GM18517 (cell line): ENCODE results near the gene LANCL2.
A peak's percentile ranks its signal among the peaks of the same experiment; 100 is the strongest.
"Not testable (repeated sequence)": the region's sequence is repeated elsewhere in the genome, so short reads cannot be mapped to it uniquely, and the experiment has no call there.

Source experiments
- ATAC-seq: cut with Tn5 transposase; IDR thresholded peaks from one replicate; pipeline ENCODE4 v1.9.1; 2021; ENCODE audit warnings: mild to moderate bottlenecking, moderate library complexity; ENCODE audit not compliant: unreplicated experiment

Gene LANCL2

DNA sequence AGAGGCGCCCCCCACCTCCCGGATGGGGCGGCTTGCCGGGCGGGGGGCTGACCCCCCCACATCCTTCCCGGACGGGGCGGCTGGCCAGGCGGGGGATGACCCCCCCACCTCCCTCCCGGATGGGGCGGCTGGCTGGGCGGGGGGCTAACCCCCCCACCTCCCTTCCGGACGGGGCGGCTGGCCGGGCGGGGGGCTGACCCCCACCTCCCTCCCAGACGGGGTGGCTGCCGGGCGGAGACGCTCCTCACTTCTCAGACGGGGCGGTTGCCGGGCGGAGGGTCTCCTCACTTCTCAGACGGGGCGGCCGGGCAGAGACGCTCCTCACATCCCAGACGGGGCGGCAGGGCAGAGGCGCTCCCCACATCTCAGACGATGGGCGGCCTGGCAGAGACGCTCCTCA, 37.4 kb downstream of the LANCL2 start:
- ATAC-seq: not testable (repeated sequence)

DNA sequence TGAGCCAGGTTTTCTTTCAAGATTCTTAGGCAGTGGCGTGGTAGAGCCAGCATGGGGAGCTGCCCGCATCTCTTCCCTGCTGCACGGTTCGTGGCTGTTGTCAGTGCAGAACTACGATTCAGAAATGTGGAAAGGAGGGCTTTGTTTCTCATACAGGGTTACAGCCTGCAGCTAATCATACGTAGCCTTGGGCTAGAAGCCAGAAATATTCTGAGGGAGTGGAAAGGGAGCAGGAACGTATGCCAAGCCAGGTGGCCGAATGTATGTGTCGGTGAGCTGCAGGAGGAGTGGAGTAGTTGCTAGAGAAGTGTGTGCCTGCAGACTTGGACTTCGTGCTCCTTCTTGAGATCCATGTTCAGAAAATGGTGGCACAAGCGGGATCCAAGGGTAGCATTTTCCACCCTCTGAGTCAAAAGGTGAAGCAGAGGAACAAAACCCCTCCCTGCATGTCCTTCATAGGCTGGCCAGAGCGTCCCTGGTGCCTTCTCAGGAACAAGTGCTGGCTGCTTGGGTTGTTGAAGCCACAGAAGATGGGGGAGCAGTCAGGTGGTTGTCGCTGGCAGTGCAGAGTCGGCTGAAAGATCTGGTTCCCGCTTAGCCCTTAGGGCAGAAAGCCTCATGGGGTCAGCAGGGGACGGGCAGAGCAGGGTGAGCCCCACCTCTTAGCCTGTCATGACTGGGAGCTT, 40.9 kb downstream of the LANCL2 start:
- no peak for ATAC-seq

DNA sequence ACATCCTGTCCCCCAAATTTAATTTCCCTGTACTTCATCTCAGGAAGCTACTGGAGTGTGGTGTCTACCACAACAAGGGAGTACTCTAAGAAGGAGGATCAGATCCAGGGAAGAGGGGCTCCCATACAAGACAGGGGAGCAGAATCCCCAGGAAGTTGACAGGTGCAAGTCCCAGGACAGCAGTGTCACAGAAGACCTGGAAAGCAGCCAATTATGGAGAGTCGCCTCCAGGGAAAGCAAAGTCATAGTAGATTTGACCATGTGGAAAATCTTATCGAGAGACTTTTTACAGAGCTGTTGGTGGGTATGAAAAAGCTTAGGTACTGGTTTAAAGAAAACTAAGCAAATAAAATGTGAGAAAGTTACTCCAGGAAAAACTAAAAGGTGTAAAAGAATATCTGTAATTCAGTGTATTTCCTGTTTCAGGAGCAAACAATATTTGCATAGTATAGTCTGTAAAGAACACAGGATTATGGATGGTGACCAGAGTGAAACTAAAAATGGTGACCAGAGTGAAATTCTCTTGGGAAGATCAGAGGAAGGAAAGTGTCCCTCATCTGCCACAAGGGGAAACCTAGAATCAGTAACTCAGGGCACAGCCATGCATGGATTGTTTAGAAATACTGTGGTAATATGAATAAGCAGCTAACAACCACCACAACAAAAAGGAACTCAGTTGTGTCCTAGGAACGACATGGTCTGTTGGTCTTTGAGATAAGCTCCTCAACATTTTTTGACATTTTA, 44.5 kb downstream of the LANCL2 start:
- no peak for ATAC-seq

DNA sequence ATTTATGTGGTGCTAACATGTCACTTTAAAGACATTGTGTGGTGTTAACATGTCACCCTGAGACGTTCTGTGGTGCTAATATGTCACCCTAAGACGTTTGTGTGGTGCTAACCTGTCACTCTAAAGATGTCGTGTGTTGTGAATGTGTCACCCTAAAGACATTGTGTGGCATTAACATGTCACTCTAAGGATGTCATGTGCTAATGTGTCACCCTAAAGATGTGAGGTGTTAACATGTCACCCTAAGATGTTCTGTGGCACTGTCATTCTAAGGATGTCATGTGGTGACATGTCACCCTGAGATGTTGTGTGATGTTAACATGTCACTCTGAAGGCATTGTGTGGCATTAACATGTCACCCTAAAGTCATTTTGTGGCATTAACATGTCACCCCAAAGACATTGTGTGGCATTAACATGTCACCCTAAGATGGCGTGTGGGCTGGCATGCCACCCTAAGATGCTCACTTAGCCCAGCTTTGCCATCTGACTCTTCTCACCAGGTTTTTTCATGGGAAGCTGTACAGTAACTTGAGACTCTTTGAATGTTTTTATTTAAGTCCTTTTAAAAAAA, 45.6 kb downstream of the LANCL2 start:
- ATAC-seq: no peak

DNA sequence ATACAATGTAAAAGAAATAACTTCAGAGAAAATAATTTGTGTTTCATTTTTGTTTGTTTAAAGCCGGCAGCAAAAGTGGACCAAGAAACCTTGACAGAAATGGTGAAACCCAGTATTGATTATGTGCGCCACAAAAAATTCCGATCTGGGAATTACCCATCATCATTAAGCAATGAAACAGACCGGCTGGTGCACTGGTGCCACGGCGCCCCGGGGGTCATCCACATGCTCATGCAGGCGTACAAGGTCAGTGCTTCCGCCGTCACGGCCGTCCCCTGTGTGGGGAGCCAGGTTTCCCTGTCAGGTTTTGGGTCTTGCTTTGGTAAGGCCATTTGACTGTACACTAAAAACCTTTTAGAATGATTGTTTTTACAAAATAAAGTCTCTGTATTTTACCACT, 46.7 kb downstream of the LANCL2 start:
- no peak for ATAC-seq

DNA sequence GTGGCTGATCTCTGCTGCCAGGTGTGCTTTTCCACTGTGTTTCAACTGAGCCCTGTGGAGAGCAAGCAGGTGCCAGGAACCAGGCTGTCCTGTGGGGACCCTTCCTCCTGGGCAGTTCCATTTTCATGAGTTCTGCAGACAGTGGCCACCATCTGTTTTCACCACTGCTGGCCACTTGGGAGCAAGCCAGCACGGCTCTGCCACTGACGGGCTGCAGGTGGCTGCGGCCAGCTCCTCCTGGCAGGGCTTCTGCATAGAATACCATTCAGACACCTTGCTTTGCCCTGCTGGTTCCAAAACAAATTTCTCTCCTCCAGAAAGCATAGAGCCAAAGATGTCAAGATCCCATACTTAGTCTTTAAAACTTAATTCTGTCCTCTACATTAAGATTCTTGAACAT, 48.3 kb downstream of the LANCL2 start:
- no peak for ATAC-seq

DNA sequence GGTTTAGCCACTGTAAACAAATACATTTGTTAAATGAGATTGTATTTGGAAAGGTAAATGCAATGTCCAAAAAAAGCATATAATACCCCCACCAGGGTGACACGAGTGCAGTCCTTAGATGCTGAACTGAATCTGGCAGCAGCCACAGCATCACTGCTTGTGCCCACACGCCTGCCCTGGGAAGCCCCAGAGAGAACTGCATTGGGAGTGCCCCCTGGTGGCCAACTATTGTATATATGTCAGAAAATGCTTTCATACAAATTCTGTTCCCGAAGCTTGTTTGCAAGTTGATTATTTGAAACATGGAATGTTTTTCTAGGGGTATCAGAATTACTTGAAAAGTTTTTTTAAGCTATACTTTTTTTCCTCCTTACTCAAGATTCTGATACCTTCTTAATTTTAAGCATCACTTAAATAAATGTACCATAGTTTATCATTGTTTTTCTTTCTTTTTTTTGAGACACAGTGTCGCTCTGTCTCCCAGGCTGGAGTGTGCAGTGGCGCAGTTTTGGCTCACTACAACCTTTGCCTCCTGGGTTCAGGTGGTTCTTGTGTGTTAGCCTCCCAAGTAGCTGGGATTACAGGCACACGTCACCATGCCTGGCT, 50.1 kb downstream of the LANCL2 start:
- peak; percentile 76 for ATAC-seq

DNA sequence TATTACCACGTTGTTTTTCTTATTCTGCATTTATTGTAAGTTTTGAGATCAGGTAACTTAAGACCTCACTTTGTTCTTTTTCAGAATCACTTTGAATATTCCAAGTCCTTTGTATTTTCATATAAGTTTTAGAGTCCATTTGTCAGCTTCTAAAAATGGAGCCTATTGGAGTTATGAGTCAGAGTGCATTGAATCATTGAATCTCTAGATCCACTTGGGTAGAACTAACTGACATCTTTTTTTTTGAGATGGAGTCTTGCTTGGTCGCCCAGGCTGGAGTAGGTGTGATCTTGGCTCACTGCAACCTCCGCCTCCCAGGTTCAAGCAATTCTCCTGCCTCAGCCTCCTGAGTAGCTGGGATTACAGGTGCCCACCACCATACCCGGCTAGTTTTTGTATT, 52.3 kb downstream of the LANCL2 start:
- ATAC-seq: not testable (repeated sequence)

DNA sequence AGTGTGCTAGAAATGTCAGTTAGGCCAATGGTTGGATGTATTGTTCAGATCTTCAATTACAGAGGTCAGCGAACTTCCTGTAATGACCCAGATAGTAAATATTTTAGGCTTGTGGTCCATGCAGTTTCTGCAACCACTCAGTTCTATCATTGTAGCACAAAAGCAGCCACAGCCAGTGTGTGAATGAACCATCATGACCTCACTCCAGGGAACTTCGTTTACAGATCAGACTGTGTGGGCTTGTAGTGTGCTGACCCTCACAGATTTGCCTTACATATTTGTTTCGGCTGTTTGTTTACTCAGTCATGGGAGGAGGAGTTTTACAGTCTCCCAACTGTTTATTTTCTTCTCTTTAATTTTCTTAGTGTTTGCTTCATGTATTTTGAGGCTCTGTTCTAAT, 55.4 kb downstream of the LANCL2 start:
- ATAC-seq: no peak

DNA sequence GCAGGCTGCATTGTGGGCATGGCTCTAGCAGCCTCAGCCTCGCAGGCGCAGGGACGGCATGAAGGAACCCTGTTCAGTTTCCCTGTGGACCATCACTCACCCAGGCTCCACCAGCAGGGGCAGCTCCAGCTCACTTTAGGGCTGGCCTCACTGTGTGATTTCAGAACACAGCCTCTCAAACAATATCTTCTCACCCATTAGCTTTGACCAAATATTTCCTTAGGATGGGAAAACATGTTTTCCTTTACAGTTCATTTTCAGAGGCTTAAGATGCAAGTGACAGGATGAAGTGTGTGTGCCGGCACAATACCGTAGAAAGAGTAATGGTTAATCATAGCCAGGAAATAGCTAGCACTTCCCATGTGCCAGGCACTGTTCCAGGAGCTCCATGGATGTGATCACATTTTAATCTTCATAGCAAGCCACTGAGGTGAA, 58.2 kb downstream of the LANCL2 start:
- ATAC-seq: no peak

DNA sequence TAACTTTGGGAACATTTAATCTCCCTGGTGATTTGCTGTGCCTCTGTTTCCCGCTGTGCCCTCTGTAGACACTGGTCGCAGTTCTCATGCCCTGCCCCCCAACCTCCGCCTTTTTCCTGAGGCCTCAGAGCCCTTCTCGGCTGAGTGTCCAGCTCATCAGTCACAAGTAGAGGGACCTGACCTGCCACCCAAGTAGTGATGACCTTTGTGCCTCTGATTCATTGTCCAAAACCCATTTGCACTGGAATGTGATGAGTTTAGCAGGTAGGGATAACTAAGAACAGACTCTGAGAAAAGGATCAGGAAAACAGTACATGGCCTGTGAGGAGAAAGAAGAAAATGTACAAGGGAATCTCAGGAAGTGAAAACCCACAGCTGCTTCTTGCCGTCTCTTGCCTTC, 58.8 kb downstream of the LANCL2 start:
- no peak for ATAC-seq

DNA sequence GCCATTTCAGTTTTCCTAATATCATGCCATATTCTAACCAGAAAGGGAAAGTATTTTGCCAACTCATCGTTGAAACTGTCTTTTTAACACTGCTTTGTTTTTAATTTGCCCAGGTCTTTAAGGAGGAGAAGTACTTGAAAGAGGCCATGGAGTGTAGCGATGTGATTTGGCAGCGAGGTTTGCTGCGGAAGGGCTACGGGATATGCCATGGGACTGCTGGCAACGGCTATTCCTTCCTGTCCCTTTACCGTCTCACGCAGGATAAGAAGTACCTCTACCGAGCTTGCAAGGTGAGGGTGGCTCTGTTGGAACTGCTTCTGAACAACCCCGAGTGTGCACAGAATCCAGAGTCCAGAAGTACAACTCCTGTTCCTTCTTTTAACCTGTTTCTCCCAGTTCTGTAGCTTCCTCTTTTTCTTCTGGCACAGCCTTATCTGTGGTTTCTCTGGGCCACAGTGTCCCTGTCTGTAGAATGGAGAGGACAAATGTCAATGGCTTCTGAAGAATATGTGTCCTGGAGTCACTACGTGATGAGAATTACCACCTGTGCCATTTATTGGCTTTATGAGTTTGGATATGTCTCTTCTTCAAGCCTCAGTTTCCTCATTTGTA, 60.1 kb downstream of the LANCL2 start:
- ATAC-seq: no peak

DNA sequence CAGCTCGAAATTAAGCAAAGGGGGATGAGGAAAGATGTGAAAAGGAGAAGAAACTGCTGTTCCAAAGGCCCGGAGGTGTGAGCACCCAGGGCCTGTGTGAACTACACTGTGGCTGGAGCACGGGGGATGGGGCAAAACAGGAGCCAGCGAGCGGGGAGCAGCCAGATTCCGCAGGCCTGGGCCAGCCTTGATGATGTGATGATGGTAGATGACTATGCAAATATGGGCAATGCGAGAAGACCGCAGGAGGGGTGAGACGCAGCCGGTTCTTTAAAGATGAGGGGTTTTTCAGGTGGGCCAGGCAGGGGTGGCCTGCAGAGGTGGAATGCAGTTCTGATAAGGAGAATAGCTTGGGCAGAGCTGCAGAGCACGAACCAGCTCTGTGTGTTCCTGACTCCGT, 61.5 kb downstream of the LANCL2 start:
- no peak for ATAC-seq

DNA sequence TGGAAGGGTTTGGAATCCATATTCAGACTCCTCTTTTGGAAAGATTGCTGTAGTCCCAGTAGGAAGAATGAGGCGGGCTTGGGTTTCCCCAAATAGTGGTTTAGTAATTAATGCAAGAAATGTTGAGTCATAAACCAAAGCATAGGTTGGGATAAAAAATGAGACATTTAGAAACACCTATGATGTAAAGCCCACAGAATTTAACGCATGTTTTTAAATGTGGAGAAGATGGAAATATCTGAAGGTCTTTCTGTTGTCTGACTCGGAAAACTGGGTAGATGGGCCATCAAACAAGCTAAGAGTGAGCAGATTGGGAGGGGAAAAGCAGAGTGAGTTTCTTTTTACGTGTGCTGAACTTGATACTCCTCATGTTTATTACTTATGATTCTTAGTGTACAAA, 62.2 kb downstream of the LANCL2 start:
- ATAC-seq: no peak

DNA sequence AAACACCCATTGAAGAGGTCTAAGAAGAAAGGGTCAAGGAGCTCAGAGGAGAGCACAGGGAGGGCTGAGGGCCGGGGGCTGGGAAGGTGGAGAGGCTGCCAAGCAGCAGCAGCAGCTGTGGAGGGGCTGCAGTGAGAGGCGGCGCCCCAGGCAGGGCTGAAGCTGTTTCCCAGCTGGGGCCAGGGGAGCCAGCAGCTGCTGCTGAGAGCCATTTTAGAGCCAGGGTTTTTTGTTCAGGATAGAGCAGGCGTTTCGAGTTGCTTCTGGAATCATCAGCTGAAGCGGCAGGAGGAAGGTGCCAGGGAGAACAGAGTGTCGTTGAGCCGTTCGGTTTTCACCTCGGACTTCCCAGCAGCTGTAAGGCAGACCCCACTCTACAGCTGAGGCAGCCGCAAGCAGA, 62.7 kb downstream of the LANCL2 start:
- ATAC-seq: no peak

DNA sequence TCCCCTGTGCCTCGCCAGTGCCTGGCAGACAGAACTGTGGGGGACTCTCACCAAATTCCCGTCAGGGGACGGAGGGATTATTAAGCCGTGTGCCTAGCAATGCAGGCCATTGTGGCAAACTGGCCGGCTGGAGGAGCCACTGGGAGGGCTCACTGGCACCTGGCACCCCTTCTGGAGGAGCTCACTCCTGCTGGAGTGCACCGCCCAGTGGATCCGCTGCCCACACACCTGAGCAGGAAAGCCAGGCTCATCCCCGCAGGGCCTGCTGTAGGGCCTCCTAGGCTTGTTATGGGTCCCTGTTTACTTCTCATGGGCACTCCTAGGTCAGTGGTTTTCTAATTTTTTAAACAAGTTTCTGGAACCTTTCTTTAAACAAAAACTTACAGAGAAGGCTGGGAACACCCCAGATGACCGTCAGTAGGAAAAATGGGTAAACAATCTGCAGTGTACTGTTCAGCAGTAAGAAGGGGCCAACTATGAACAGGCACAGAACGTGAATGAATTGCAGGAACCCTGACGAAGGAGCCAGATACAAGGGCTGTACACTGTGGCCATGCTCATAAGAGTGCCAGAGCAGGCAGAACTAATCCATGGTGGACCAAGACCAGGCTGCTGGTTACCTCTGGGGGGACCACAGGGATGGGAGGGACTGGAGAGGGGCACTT, 64.8 kb downstream of the LANCL2 start:
- ATAC-seq: no peak

DNA sequence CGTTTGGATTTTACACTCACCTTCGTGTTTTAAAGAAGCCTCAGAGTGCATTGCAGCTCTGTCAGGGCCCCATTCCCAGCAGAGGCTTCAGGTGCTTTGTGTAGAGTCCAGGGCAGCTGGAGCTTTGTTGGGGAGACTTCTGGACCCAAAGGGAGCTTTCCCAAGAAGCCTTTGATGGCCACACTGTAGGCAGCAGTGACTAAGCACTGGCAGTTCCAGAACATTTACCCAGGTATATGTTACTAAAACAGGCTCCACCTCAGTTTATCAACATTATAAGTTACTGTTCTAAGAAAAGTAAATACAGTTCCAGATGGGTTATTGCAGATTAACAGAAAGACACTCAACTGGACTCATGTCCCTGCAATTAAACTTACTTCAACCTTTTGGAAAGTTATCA, 66.8 kb downstream of the LANCL2 start:
- ATAC-seq: no peak

DNA sequence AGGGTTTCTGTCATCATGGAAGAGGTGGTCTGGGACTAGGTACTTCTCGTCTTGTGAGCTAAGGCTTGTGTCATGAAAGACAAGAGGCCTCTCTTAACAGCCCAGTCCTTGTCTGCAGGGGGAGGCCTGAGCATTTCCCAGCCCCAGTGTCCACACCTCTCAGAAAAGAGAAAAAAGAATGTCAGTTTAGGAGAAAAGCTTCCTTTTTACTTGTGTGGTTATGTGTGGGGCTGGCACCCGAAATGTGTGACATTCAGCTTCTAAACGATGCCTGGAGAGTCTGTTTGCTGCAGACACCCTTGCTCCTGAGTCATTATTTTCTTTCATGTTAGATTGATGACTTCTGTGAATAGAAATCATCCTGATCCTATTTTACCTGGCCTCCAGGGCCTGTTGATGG, 67.4 kb downstream of the LANCL2 start:
- ATAC-seq: no peak

DNA sequence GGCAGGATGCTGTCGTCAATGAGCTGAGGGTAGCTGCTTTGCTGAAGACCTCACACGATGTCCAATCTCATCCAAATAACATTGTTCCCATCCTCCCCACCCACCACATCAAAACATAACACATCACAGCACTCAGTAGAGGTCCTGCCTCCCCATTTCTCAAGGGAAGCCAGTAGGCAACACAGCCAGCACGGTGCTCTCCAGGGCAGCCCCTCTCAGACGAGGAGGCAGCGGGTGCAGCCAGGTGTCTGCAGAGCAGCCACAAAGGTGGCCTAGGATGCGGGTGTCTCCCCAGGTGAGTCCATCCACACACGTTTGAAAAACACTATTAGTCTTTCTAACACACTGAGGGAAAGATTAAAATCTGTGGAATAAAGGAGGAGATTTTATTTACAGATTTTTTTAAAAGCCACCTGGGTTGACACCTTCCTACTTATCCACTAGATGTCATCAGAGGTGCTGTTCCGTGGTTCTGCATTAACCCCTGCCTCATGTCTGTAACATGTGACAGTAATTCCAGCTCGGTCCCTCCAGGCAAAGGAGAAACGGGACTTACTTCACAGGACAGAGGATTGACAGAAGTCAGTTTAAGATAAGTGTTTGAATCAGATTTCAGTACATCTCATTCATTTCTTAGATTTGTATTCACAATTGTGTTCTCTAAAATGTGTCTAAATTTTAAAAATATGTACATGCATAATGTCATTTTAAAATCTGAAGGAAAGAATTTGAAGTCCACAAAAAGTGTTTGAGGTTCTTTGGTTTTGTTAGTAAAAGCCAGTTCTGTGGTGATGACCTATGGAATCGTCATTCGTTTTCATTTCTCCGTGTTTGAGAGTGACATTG, 68.0 kb downstream of the LANCL2 start:
- no peak for ATAC-seq

DNA sequence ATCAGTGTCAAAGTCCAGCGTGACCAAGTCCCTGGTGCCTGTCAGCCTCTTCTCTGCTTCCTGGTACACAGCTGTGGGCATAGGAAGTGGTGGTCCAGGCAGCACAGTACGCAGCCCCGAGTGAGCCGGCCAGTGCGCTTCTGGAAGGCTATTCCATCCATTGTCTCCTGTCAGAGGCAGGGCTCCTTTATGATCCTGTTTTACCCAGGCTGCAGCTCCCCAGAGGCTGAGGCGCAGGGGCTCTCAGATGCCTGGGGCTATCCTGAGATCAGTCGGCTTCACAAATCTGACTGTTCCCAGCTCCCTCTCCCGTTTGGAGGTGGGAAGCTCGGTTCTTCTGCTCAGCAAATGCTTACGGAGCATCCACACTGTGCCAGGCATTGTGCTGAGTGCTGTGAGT, 70.3 kb downstream of the LANCL2 start:
- no peak for ATAC-seq
